NOMO-1 treated with dmso at 0.1 percent for 144 hours (cell line): ENCODE measurements around the gene OXA1L.
"Not testable (repeated sequence)": the region's sequence is repeated elsewhere in the genome, so short reads cannot be mapped to it uniquely, and the experiment has no call there.

ENCODE experiments used
- DNase-seq: peaks from one replicate; lab custom pipeline; 2025; ENCODE audit not compliant: unreplicated experiment; lab: John Stamatoyannopoulos, UW

Gene OXA1L

DNA sequence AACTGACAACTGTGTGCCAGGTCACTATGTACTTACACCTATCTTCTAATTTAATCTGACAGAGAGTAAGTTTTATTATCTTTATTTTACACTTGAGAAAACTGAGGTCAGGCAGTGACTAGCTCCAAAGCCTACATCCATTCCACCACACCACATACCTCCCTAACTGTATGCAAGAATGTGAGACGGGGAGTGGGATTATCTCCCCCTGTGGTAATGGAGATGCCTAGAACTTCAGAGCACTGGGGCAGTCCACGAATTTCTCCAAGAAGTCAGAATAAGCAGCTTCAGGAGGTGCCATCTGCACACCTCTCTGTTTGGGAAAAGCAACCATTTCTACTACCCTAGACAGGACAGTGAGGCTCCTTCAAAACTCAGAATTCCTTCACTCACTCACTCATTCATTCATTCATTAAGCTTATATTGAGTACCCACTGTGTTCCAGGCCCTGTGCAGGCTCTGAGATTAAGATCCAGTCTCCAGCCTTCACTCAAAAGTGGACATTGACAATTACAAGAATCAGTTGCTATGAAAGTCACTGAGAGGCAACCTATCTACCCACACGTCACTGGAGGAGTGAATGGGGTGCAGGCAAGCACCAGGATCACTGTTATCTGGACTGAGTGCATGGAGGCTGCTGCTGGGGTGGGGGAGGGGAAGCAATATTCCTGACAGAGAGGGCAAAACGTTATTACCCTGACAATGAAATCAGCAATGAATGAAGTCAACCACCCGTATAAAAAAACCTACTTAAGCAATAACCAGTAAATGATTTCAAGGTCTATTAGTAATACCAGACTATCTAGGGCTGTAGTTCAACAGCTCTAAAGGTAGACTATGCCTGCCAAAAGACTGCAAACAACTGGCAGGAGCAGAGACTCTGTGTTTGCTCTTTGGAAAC lies 30.8 kb downstream of the OXA1L start:
- no peak for DNase-seq

DNA sequence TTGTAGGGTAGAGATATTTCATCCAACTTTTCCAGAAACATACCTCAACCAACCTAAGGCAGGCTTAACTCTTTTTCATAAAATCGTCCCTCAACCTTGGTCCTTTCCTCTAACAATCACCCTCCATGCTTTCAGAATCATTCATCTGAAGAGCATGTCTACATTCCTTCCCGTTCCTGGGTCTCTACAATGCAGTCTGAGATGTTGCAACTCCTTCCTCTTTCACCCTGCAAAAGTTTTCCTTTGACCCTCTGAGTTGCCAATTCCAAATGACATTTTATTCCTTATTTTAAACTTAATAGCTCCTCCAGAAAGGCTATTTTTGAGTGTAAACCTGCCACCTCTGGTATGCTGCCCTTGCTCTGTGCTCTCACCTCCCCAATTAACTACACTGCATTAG lies 32.0 kb downstream of the OXA1L start:
- no peak for DNase-seq

DNA sequence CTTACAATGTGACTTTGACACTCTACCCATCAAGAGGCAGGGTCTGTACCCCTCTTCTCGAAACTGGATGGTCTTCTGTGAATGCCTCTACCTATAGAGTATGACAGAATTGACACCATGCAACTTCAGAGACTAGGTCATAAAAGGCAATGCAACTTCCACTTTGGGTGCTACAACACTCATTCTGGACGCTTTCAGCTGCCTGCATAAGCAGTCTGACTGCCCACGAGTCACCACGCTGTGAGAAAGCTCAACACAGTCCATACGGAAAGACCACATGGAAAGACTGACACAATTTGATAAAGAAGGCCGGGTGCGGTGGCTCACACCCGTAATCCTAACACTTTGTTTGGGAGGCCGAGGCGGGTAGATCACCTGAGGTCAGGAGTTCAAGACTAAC lies 33.9 kb downstream of the OXA1L start:
- DNase-seq: no peak

DNA sequence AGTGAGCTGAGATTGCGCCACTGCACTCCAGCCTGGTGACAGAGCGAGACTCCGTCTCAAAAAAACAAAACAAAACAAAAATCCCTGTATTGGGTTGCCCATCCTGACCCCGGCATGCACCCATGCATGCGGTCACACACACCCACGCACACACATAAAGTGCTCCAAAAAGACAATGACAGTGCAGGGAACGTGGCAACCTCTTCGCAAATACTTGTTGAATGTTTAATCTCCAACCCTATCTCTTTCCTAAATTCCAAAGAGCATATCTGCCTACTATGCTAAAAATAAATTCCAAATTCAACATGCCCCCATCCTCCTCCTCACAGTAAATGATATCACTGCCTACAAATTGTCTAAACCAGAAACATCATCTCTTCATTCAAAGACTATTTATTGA lies 35.2 kb downstream of the OXA1L start:
- DNase-seq: no peak

DNA sequence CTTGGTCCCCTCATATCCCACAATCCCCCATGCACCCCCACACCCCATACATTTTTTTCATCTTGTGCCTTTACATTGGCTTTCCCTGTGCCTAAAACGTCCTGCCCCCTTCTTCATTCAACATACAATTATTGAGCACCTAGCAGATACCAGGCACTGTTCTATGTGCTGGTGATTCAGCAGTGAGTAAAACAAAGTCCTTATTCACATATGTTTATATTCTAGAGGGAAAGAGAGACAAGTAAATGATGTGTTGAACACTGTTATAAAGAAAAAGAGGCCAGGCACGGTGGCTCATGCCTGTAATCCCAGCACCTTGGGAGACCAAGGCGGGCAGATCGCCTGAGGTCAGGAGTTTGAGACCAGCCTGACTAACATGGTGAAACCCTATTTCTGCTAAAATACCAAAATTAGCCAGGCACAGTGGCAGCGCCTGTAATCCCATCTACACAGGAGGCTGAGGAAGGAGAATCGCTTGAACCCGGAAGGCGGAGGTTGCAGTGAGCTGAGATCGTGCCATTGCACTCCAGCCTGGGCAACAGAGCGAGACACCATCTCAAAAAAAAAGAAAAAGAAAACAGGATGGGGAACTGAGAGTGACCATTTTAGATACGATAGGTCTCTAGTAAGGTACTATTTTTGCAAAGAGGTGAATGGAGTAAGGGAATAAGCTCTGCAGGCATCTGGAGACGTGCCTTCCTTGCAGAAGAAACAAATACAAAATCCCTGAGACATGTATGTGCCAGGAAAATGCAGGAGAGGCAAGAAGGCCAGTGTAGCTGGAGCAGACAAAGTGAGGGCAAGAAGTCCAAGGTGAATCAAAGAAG lies 36.6 kb downstream of the OXA1L start:
- no peak for DNase-seq

DNA sequence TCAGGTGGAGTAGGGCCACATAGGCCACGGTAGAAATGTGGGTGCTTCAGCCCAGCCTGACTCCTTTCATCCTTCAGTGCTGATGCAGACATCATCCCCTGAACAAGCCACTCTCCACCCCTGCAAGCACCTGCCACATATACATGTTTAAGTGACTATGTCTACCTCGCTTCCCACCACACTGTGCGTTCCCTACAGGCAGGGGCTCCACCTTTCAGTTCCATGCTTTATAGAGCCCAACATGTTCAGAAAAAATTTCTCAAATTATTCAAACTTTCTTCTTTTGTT lies 37.1 kb downstream of the OXA1L start:
- no peak for DNase-seq

DNA sequence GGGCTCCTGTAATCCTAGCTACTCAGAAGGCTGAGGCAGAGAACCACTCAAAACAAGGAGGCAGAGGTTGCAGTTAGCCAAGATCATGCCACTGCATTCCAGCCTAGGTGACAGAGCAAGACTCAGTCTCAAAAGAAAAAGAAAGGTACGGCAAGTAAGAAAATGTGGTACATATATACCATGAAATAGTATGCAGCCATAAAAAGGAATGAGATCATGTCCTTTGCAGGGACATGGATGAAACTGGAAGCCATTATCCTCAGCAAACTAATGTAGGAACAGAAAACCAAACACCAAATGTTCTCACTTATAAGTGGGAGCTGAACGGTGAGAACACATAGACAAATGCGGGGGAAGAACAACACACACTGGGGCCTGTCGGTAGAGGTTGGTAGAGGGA lies 38.7 kb downstream of the OXA1L start:
- DNase-seq: not testable (repeated sequence)

DNA sequence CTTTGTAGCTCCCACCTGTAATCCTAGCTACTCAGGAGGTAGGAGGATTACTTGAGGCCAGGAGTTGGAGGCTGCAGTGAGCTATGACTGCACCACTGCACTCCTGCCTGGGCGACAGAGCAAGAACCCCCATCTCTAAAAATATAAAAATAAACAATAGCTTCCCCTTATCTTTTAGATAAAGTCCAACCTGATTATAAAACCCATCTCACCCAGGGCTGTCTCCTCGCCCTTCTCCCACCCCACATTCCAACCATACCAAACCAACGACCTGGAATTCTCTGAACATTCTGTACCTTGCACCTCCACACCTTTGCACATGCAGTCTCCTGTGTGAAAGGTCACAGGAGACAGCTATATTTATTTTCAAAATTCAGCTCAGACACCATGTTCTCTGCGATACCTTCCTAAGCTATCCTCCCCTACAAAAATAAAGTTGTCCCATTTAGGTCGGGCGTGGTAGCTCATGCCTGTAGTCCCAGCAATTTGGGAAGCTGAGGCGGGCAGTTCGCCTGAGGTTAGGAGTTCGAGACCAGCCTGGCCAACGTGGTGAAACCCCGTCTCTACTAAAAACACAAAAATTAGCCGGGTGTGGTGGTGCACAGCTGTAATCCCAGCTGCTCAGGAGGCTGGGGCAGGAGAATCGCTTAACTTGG lies 41.1 kb downstream of the OXA1L start:
- no peak for DNase-seq

DNA sequence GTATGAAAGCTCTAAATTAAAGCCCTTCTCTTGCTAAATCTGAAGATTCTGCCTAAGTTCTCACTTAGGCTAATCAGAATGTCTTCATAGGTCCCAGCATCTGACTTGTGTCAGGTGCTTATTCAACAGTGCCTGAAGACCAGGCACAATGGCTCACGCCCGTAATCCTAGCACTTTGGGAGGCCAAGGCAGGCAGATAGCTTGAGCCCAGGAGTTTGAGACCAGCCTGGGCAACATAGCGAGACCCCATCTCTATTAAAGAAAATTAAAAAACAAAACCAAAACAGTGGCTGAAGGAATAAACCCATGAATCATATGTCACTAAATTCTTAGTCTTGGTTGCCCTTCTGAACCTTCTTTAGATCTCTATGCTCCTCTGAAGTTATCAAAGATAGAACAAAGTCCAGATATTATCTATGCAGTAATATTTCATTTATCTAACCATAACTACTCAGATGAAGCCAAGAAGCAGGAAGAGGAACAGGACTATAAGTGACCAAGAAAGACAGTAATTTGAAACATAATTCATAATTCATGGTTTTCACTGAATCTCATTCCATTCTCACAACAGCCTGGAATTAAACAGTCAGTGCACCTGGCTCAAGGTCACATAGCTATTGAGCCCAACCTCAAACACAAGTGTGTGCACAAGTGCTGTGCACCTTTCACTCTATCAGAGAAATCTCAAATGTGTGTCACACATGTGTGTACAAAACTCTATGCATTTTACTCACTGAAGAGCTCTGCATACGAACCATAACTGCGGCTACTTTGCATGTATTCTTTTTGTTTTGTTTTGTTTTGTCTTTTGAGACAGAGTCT lies 42.1 kb downstream of the OXA1L start:
- no peak for DNase-seq

DNA sequence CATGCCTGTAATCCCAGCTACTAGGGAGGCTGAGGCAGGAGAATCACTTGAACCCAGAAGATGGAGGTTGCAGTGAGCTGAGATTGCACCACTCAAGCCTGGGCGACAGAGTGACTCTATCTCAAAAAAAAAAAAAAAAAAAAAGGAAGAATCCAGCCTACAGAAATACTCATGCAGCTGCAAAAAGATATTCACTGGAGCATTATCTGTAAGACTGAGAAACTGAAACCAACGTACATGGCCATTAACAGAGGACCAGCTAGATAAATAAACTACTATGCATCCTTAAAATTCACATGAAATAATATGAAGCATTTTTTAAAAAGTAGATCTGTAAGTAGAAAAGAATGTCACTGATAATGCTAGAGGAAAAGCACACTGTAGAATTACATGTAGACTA lies 45.2 kb downstream of the OXA1L start:
- peak; percentile 32 for DNase-seq

DNA sequence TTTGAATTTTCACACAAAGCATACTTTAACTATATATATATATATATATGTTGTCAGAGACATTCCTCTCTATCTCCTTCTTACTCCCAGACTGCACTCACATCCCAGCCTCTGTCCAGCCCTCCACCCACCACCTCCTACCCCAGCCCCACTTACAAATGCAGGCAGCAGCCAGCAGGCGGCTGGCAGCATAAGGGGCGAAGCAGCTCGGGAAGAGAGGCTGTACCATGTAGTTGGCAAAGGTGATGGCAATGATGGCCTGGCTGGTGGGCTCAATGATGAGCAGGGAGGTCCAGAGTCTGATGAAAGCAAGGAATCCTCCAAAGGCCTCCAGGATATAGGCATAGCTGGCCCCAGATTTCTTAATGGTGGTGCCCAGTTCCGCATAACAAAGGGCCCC lies 46.3 kb downstream of the OXA1L start:
- no peak for DNase-seq

DNA sequence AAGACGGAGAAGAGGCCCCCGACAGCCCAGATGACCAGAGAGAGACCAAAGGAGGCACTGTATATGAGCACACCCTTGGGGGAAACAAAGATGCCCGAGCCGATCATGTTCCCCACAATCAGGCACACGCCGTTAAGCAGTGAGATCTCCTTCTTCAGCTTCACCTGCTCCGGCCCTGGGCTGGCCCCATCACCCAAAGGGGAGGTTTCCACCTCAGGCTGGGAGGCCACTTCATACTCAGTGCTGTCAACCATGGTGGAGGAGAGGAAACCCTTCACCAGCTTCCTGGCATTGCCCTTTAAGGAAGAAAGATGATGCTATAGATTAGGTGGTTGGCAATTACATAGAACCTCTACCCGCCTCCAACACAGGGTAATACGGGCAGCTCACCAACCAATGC lies 46.7 kb downstream of the OXA1L start:
- no peak for DNase-seq

DNA sequence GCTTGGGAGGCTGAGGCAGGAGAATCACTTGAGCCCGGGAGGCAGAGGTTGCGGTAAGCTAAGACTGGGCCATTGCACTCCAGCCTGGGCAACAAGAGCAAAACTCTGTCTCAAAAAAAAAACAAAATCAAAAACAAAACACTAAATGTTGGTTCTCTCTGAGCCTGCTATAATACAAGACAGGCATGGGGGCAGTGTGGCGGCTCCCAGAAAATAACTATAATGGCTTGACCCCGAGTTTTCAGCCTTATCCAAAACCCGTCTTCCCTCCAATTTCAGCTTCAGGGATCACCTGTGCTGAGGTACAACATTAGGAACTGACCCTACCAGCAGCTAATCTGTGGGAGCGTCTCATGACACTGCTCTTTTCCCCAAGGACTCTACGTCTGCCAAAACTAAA lies 47.9 kb downstream of the OXA1L start:
- no peak for DNase-seq

DNA sequence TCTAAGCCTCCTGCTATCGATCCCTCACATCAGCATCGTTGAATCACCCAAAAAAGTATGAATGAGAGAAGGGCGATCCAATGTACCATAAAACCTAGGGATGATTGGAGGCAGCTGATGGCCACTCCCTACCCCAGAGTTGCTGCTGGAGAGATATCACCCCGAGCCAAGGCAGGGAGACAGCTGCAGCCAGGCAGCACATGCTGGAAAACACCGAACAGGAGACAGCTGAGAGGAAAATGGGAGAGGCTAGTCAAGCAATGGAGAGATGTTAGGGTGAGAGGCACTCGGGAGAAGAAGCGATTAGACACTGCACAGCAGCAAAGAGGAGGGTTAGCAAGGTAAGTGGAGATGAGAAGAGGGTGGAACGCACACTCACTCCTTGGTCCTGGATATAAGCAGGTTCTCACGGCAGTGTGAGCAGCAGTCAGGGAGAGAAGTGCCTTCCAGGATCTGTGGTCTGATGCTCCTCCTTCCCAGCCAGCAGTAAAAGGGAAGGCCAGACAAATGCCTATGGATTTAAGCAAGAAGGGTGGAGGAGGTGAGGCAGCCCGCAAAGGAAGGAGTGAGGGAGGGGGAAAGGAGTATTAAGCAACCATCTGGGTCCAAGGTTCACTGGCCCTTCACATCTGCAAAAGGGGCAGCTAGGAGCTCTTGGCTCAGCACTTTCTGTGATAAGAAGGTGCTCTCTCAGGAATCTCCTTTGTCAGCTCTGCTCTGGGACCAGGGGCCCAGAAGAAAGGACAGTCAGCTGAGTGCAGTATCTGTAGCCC lies 48.6 kb downstream of the OXA1L start, which contains the start of gene SLC7A7:
Gene SLC7A7 (minus strand): TSS at position 495 of the 773 bp plus-strand sequence. CDS start 2,037 bp downstream, outside the sequence.
- DNase-seq: peak; percentile 72

DNA sequence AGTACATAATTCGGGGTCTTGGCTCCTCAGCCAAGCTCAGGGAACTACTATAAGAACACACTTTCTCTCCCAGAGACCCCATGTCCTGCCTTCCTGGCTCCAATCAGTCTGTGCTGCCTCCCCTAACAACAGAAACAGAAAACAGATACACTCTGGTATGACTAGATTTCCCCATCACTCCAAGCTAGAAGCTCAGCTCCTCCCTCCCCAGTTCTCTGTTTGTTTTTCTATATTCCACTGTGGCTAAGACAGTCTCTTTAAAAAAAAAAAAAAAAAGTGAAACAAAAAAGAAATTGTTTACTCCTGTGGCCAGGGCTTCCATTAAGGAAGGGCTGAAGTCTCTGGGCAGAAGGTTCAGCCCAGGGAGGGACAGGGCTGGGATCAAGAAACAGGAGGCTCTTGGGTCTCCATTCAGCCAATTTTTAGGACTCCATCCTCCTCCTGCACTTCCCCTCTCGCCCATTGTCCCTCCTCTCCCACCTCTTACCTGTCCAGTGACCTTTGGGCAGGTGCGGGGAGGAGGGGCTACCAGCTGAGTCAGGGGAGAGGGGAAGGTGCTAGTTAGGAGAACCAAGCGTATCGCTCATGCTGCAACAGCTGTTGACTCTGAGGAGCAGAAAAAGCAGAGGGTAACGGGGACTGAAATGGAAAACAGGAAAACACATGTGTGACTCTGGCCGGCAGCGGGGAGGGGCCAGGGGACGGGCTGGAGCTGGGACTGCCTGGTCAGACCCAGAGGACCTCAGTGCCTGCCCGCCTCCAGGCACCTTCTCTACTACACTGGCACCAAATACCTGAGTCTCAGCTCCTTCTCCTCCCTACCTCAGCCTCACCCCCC lies 52.9 kb downstream of the OXA1L start:
- DNase-seq: no peak

DNA sequence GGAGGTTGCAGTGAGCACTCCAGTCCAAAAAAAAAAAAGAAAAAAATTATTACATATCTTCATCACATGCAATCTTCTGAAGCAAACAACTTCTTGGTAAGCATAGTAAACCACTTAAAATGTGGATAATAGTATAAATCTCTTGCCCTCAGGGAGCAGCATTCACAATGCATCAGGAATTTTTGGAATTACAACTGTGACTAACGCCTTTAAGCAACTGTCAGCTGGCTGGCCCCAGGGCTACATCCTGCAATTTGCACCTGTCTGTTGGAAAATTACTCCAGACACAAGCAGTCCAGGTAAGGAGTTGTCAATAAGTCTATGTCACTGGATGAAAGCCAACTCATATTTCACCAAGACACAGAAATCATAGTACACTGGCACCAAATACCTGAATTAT lies 54.2 kb downstream of the OXA1L start:
- DNase-seq: no peak

DNA sequence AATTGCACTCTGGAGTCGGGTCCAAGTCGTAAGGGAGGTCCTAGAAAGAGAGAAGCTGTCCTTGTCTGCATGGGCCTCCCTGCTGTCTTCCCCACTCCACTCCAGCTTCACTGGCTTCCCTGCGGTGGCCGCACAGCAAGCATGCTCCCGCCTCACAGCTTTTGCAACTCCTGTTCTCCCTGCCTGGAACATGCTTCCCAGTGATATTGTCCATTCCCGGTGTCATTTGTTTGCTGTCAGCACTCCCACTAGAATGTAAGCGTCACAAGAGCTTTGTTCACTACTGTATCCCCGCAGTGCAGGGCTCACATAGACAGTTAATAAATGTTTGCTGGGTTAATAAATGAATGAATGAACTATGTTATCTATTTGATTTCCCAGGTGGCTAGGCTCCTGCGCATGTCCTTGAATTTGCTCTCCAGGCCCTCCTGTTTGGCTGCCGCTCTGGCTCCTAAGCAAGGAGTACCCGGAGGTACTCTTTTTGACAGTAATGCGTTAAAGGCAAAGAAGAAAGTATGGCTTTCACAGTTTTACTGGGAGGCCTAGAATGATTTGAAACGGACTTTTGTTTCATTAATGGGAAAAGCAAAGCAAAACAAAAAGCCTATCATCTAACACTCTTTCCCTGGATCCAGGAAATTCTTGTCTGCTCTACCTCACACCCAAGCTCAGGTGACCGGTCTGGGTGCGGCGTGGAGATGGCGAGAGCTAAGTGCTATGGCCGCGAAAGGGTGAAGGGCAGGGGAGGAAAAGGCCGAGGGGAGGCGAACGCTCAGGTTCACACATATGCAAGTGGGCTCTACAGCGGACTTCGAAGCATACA lies 54.9 kb downstream of the OXA1L start:
- DNase-seq: no peak

DNA sequence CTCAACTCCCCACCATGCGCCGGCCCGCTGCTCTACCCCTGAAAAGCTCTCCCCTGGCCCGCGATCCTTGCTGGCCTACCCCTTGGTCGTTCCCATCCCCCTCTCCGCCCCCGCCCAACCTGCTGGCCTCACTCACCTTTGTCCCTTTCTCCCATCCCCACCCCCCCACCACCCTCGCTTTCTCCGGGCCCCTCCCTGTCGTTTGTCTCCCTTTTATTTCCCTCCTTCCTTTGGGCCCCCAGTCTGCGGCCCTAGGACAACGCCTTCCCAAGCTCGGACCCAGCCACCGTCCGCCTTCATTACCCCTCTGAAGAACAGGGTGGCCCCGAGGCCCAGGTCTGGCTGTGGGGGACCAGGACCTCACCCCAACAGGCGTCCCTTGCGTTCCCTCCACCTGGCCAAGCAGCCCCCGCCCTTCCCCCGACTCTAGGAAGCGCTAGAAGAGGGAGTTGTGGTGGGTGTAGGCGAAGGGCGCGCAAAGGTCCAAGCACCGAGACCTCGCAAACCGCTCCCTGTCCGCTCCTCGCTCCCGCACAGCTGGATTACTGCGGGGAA lies 55.6 kb downstream of the OXA1L start:
- no peak for DNase-seq
